GM12891 (cell line): Measurements from ENCODE around the gene ABHD17C.

Experiments
- POLR2A ChIP-seq: IDR thresholded peaks from 2 replicates; pipeline ENCODE4 v1.6.1; 2011; ENCODE audit warnings: low read depth, low read length, control low read depth
- POLR2AphosphoS5 ChIP-seq: IDR thresholded peaks from 2 replicates; pipeline ENCODE4 v1.6.1; 2011; ENCODE audit warnings: low read depth, low read length, control low read depth
- TAF1 ChIP-seq: IDR thresholded peaks from 2 replicates; pipeline ENCODE4 v1.6.1; 2011; ENCODE audit warnings: low read depth, low read length, control low read depth

DNA sequence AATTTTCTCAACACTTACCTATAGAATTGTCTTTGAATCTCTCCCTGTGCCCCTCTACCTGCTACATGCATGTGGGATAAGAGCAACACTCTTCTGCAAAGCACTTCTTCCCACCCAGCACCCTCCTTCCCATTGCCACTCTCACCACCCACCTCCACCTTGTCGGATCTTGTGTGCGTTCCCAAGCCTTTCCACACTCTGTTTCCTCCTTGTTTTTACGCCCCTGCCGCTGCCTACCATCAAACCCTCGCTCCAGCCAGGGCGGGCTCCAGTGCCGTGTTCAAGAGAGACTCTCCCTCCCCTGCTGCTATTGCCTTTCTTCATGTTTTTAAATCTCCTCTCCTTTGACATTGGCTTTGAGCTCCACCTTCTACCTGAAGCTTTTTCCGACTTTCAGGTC is 40.2 kb downstream of the ABHD17C start:
- TF ChIP-seq POLR2A = no peak
- TF ChIP-seq TAF1 = no peak
- TF ChIP-seq POLR2AphosphoS5 = no peak
